Muscle layer of duodenum (tissue), 2 donors: Measurements from ENCODE around the gene DAGLA.
A peak's percentile ranks its signal among the peaks of the same experiment; 100 is the strongest.

Experiments
- H3K27ac ChIP-seq: one replicate; pipeline ENCODE4 v1.7.0; 2013; ENCODE audit warnings: mild to moderate bottlenecking, low read length
- H3K27me3 ChIP-seq: one replicate; pipeline ENCODE4 v1.7.0; 2013; ENCODE audit warnings: low read depth, mild to moderate bottlenecking, control low read depth, low read length
- H3K36me3 ChIP-seq, 2 donors: one replicate each; pipeline ENCODE4 v1.7.0; 2013; ENCODE audit warnings: low read length in 2 of 2, control low read depth in 1 of 2, mild to moderate bottlenecking in 1 of 2; ENCODE audit not compliant: insufficient read depth in 2 of 2, control insufficient read depth in 1 of 2
- H3K4me1 ChIP-seq, 2 donors: one replicate each; pipeline ENCODE4 v1.7.0; 2013; ENCODE audit warnings: low read length in 2 of 2, mild to moderate bottlenecking in 2 of 2, control low read depth in 1 of 2, moderate library complexity in 1 of 2; ENCODE audit not compliant: insufficient read depth in 2 of 2, control insufficient read depth in 1 of 2
- H3K4me3 ChIP-seq, 2 donors: one replicate each; pipeline ENCODE4 v1.7.0; 2013; ENCODE audit warnings: low read length in 2 of 2, low read depth in 1 of 2, mild to moderate bottlenecking in 1 of 2
- H3K9me3 ChIP-seq, 2 donors: one replicate each; pipeline ENCODE4 v1.7.0; 2013; ENCODE audit warnings: low read length in 2 of 2, control low read depth in 1 of 2, mild to moderate bottlenecking in 1 of 2; ENCODE audit not compliant: control insufficient read depth in 1 of 2
- donor health status: healthy.

DAGLA gene

GRCh38 chr11:61684870-61685616 lies 4.9 kb downstream of the DAGLA start:
- Histone ChIP-seq H3K9me3 (no peaks in the 10 kb centered on the region), H3K27ac (no peak overlapping the region), H3K4me3 (no peak overlapping the region), H3K4me1 (peaks cover 20 to 42% of the 10 kb centered on the region in 2 donors), H3K27me3 (no peaks in the 10 kb centered on the region), H3K36me3 (no peaks in the 10 kb centered on the region)

DNA sequence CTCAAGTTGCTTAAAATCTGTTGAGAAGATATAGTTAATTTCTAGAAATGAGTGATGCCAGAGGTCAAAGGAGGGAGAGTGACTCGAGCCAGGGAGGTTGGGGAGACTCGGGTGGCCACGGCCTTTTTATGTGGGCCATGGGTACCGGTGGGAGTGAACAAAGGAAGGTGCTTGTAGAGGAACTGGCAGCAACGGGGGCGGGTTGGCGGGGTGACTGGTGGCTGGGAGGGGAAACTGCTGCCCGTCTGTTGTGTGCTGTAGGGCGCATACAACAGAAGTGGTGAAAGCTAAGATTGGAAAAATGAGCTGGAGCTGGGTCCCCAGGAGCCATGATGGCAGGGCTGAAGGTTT lies 5.4 kb downstream of the DAGLA start:
- Histone ChIP-seq H3K36me3 (no peaks in the 10 kb centered on the region), H3K4me1 (peaks cover 20 to 40% of the 10 kb centered on the region in 2 donors), H3K27ac (no peak overlapping the region), H3K4me3 (no peak overlapping the region), H3K9me3 (no peaks in the 10 kb centered on the region), H3K27me3 (no peaks in the 10 kb centered on the region)

GRCh38 chr11:61686066-61686465 lies 5.9 kb downstream of the DAGLA start:
- Histone ChIP-seq H3K27me3 (no peaks in the 10 kb centered on the region), H3K9me3 (no peaks in the 10 kb centered on the region), H3K4me1 (peaks cover 19 to 36% of the 10 kb centered on the region in 2 donors), H3K27ac (no peak overlapping the region), H3K4me3 (no peak overlapping the region), H3K36me3 (no peaks in the 10 kb centered on the region)

- peaks cover 16 to 32% of the 10 kb centered on the region in 2 donors for H3K4me1 ChIP-seq
- no peaks in the 10 kb centered on the region for H3K9me3 ChIP-seq
- H3K4me3 ChIP-seq: no peak overlapping the region
- no peak overlapping the region for H3K27ac ChIP-seq
- H3K36me3 ChIP-seq: no peaks in the 10 kb centered on the region
- H3K27me3 ChIP-seq: no peaks in the 10 kb centered on the region
Observed at GRCh38 chr11:61686469-61686868, 6.3 kb downstream of the DAGLA start.

- Histone ChIP-seq H3K36me3 (no peaks in the 10 kb centered on the region), H3K9me3 (no peaks in the 10 kb centered on the region), H3K4me3 (no peak overlapping the region), H3K4me1 (peaks cover 12 to 24% of the 10 kb centered on the region in 2 donors), H3K27ac (no peak overlapping the region), H3K27me3 (no peaks in the 10 kb centered on the region)
Observed at GRCh38 chr11:61687420-61687819, 7.2 kb downstream of the DAGLA start.

- H3K4me3 ChIP-seq: no peak overlapping the region
- H3K27me3 ChIP-seq: no peaks in the 10 kb centered on the region
- peak overlapping the region; percentile 61 for H3K27ac ChIP-seq
- H3K4me1 ChIP-seq: peaks cover 10 to 13% of the 10 kb centered on the region in 2 donors
- H3K9me3 ChIP-seq: no peaks in the 10 kb centered on the region
- no peaks in the 10 kb centered on the region for H3K36me3 ChIP-seq
Observed at GRCh38 chr11:61688365-61689163, 8.4 kb downstream of the DAGLA start.

GRCh38 chr11:61689164-61689496 lies 8.9 kb downstream of the DAGLA start:
- Histone ChIP-seq H3K27ac (no peak overlapping the region), H3K4me3 (no peak overlapping the region)

GRCh38 chr11:61690706-61691379 lies 10.7 kb downstream of the DAGLA start:
- Histone ChIP-seq H3K27ac (no peak overlapping the region), H3K9me3 (no peaks in the 10 kb centered on the region), H3K27me3 (no peaks in the 10 kb centered on the region), H3K4me3 (no peak overlapping the region), H3K36me3 (no peaks in the 10 kb centered on the region), H3K4me1 (peaks cover 10 to 24% of the 10 kb centered on the region in 2 donors)

More at GRCh38 chr11:61689164-61689496, 8.9 kb downstream of the DAGLA start:
- Histone ChIP-seq H3K36me3 (no peaks in the 10 kb centered on the region), H3K27me3 (no peaks in the 10 kb centered on the region), H3K4me1 (peaks cover 6 to 8% of the 10 kb centered on the region in 2 donors), H3K9me3 (no peaks in the 10 kb centered on the region)

DNA sequence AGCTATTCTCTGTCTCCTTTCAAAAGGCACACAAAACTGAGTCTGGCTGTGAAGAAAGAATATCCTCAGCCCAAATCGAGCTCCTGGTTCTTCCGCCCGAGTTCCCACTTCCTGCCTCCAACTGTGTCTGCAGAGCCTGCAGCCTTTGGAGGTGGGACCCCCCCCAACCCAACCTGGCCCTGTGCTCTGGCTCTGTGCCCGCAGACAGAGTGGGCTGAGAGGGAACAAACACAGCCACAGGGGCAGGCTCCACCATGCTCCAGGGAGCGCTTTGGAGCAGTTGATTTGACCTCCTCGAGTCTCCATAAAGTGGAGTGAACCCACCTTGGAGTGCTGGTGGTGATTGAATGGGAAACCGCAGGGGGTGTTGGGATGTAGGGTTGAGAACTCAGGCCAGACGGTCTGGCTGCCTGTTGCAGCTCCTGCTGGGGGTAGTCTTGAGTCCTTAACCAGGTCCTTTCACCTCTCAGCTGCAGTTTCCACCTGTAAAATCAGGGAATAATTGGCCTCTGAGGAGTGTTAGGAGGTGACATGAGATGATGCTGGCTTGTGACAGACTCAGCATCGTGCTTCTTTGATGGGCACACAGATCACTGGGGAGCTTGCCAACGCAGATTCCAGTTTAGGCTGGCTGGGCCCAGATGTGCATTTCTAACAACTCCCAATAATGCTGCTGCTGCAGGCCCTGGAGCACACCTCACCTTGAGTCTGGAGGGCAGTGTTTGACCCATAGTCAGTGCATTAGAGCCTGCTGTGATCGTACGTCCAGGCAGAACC lies 11.4 kb downstream of the DAGLA start:
- Histone ChIP-seq H3K9me3 (no peaks in the 10 kb centered on the region), H3K27me3 (no peaks in the 10 kb centered on the region), H3K36me3 (no peaks in the 10 kb centered on the region), H3K27ac (no peak overlapping the region), H3K4me3 (no peak overlapping the region), H3K4me1 (peaks cover 10 to 31% of the 10 kb centered on the region in 2 donors)

GRCh38 chr11:61693922-61694601 lies 13.9 kb downstream of the DAGLA start:
- no peak overlapping the region for H3K4me3 ChIP-seq
- peaks cover 24 to 48% of the 10 kb centered on the region in 2 donors for H3K4me1 ChIP-seq
- no peaks in the 10 kb centered on the region for H3K27me3 ChIP-seq
- H3K9me3 ChIP-seq: no peaks in the 10 kb centered on the region
- no peaks in the 10 kb centered on the region for H3K36me3 ChIP-seq
- H3K27ac ChIP-seq: peak overlapping the region; percentile 76
